ENCODE measurements around the gene PSMA6.
"Not testable (repeated sequence)": the region's sequence is repeated elsewhere in the genome, so short reads cannot be mapped to it uniquely, and the experiment has no call there.

Gene PSMA6

GRCh38 chr14:35284506-35284905 lies 7.7 kb upstream of the PSMA6 start:
- in situ Hi-C loops (cut with HindIII; ENCODE audit: low sequenced_read_pairs) = no loop called here

GRCh38 chr14:35285168-35286002 lies 6.8 kb upstream of the PSMA6 start:
- in situ Hi-C loops (cut with HindIII; ENCODE audit: low sequenced_read_pairs) = no loop called here

- in situ Hi-C loops (cut with HindIII; ENCODE audit: low sequenced_read_pairs) = no loop called here
Observed at GRCh38 chr14:35286003-35286600, 6.1 kb upstream of the PSMA6 start.

- in situ Hi-C loops (cut with HindIII; ENCODE audit: low sequenced_read_pairs) = no loop called here
Observed at GRCh38 chr14:35286707-35287106, 5.5 kb upstream of the PSMA6 start.

- in situ Hi-C loops (cut with HindIII; ENCODE audit: low sequenced_read_pairs) = no loop called here
Observed at GRCh38 chr14:35287431-35288013, 4.7 kb upstream of the PSMA6 start.

GRCh38 chr14:35289623-35290022 lies 2.6 kb upstream of the PSMA6 start:
- in situ Hi-C loops (cut with HindIII; ENCODE audit: low sequenced_read_pairs) = no loop called here

- in situ Hi-C loops (cut with HindIII; ENCODE audit: low sequenced_read_pairs) = no loop called here
Observed at GRCh38 chr14:35292770-35293561, 784 bp downstream of the PSMA6 start.

GRCh38 chr14:35295845-35296161 lies 3.6 kb downstream of the PSMA6 start:
- in situ Hi-C loops (cut with HindIII; ENCODE audit: low sequenced_read_pairs) = no loop called here

- in situ Hi-C loops (cut with HindIII; ENCODE audit: low sequenced_read_pairs) = no loop called here
Observed at GRCh38 chr14:35296545-35296944, 4.4 kb downstream of the PSMA6 start.

- in situ Hi-C loops (cut with HindIII; ENCODE audit: low sequenced_read_pairs) = no loop called here
Observed at GRCh38 chr14:35297706-35298105, 5.5 kb downstream of the PSMA6 start.

- in situ Hi-C loops (cut with HindIII; ENCODE audit: low sequenced_read_pairs) = no loop called here
Observed at GRCh38 chr14:35298351-35298750, 6.2 kb downstream of the PSMA6 start.

- in situ Hi-C loops (cut with HindIII; ENCODE audit: low sequenced_read_pairs) = no loop called here
Observed at GRCh38 chr14:35299708-35300107, 7.5 kb downstream of the PSMA6 start.

GRCh38 chr14:35300228-35300627 lies 8.0 kb downstream of the PSMA6 start:
- in situ Hi-C loops (cut with HindIII; ENCODE audit: low sequenced_read_pairs) = no loop called here

GRCh38 chr14:35301334-35301733 lies 9.2 kb downstream of the PSMA6 start:
- in situ Hi-C loops (cut with HindIII; ENCODE audit: low sequenced_read_pairs) = not testable (repeated sequence)

GRCh38 chr14:35301735-35302528 lies 9.8 kb downstream of the PSMA6 start:
- in situ Hi-C loops (cut with HindIII; ENCODE audit: low sequenced_read_pairs) = no loop called here

GRCh38 chr14:35303149-35303935 lies 11.2 kb downstream of the PSMA6 start:
- in situ Hi-C loops (cut with HindIII; ENCODE audit: low sequenced_read_pairs) = no loop called here

GRCh38 chr14:35304812-35305462 lies 12.8 kb downstream of the PSMA6 start:
- in situ Hi-C loops (cut with HindIII; ENCODE audit: low sequenced_read_pairs) = no loop called here

- in situ Hi-C loops (cut with HindIII; ENCODE audit: low sequenced_read_pairs) = no loop called here
Observed at GRCh38 chr14:35305633-35306032, 13.5 kb downstream of the PSMA6 start.

- in situ Hi-C loops (cut with HindIII; ENCODE audit: low sequenced_read_pairs) = no loop called here
Observed at GRCh38 chr14:35306114-35306513, 13.9 kb downstream of the PSMA6 start.
